T-helper 1 cell treated with Interleukin-12 subunit alpha and Interleukin-12 subunit beta and Interleukin-4 antibody, amounts not matched to agents 30 μg/mL and 1 μg/mL, for 36 hours (primary cell): ENCODE results near the gene SNRNP200.
A peak's percentile ranks its signal among the peaks of the same experiment; 100 is the strongest.
"Not testable (repeated sequence)": the region's sequence is repeated elsewhere in the genome, so short reads cannot be mapped to it uniquely, and the experiment has no call there.

Experiments
- H3K27ac Mint-ChIP-seq: one replicate; pipeline ENCODE4 v1.8.0; 2021; ENCODE audit warnings: mild to moderate bottlenecking, mixed read lengths
- H3K27me3 Mint-ChIP-seq: one replicate; pipeline ENCODE4 v1.8.0; 2021; ENCODE audit warnings: low read depth, mixed read lengths
- H3K36me3 Mint-ChIP-seq: one replicate; pipeline ENCODE4 v1.8.0; 2021; ENCODE audit warnings: low read depth, mixed read lengths
- H3K4me1 Mint-ChIP-seq: one replicate; pipeline ENCODE4 v1.8.0; 2021; ENCODE audit warnings: low read depth, mixed read lengths
- H3K4me3 Mint-ChIP-seq: one replicate; pipeline ENCODE4 v1.8.0; 2021; ENCODE audit warnings: mild to moderate bottlenecking, moderate library complexity, mixed read lengths
- H3K9me3 Mint-ChIP-seq: one replicate; pipeline ENCODE4 v1.8.0; 2021; ENCODE audit warnings: mixed read lengths

SNRNP200 gene

DNA sequence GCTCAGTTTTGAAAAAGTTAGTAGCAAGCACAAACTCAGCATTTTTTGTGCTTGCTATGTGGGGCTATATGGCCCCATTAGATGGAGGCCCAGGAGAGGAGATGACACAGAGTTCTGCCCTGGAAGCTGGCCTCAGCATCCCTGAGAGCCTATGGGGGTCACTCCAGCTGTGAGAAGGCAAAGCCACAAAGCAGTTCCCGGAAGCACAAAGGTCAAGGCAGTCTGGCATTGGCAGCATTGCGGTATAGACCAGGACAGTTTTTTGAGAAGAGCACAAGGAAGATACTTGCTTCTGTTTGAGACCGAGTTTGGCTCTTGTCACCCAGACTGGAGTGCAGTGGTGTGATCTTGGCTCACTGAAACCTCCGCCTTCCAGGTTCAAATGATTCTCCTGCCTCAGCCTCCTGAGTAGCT is 12.2 kb upstream of the SNRNP200 start:
- H3K27ac Mint-ChIP-seq = peak overlapping the region; percentile 76
- no peaks in the 10 kb centered on the region for H3K9me3 Mint-ChIP-seq
- no peaks in the 10 kb centered on the region for H3K27me3 Mint-ChIP-seq
- peaks cover 51% of the 10 kb centered on the region for H3K4me1 Mint-ChIP-seq
- H3K36me3 Mint-ChIP-seq = peaks cover 25% of the 10 kb centered on the region
- H3K4me3 Mint-ChIP-seq = peak overlapping the region; percentile 62

DNA sequence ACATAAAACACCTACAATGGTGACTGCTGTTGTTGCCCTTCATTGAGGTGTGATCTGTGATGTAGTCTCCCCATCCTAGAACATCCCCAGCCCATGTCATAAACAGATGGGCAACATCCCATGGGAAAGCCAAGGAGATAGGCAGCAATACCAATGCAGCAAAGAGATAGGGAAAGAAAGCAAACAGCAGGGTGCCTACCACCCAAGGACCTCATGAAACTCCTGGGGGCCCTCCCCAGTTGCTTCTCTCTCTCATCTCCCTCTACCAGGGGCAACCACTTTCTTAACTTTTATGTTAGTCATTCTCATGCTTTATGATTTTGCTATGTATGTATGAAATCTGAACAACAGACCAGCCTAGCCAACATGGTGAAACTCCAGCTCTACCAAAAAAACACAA is 11.7 kb upstream of the SNRNP200 start:
- Mint-ChIP-seq H3K4me3 (peak overlapping the region; percentile 1), H3K27me3 (no peaks in the 10 kb centered on the region), H3K36me3 (peaks cover 30% of the 10 kb centered on the region), H3K9me3 (no peaks in the 10 kb centered on the region), H3K27ac (peak overlapping the region; percentile 93), H3K4me1 (peaks cover 52% of the 10 kb centered on the region)

DNA sequence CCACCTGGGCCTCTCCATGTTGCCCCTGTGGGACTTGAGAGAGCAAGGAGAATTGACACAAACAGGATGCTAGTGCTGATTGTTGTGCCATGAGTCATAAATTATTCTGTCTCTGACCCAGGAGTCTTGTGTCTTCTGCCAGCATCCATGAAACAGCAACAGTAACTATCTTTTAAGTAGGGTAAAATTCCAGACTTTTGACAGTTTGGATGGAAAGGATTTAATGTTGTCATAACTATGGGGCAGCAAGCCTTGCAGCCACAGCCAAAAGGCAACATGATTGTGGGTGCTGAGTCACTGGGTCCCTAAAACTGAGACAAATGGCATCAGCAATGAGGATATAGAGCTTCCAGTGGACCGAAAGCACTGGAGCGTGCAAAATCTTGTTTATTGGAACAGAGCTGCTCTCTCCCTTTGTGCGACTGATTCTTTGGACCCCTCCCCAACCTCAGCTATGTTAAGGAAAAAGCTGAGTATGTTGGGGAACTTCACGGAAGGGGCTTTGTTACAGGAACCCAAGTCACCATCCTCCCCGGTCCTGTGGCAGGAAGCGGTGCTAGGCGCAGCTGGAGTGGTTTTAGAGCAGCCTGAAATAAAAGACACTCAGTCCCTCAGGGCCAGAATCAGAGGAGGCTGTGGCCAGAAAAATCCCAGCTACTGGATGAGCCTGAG is 10.2 kb upstream of the SNRNP200 start:
- Mint-ChIP-seq H3K4me1 (peaks cover 52% of the 10 kb centered on the region), H3K27ac (peak overlapping the region; percentile 93), H3K4me3 (peak overlapping the region; percentile 65), H3K9me3 (no peaks in the 10 kb centered on the region), H3K36me3 (peaks cover 32% of the 10 kb centered on the region), H3K27me3 (no peaks in the 10 kb centered on the region)

DNA sequence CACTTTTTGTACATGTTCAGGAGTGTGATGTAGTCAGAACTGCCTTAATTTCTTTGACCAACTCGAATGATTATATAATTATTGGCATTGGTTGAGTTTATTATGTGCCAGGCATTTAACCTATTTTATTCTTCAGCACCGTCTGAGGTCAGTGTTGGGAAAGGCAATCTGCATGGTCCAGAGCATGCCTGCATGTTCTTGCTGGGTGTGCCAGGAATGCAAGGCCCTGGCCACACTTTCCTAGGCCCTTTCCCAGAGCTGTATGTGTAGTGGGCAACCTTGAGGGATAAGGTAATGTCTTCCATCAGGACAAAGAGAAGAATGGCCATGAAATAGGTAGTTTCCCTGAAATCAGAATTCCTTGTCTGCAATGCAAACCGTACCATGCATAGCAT is 9.7 kb upstream of the SNRNP200 start:
- Mint-ChIP-seq H3K4me3 (peak overlapping the region; percentile 65), H3K27me3 (no peaks in the 10 kb centered on the region), H3K4me1 (peaks cover 51% of the 10 kb centered on the region), H3K36me3 (peaks cover 32% of the 10 kb centered on the region), H3K27ac (peak overlapping the region; percentile 93), H3K9me3 (no peaks in the 10 kb centered on the region)

DNA sequence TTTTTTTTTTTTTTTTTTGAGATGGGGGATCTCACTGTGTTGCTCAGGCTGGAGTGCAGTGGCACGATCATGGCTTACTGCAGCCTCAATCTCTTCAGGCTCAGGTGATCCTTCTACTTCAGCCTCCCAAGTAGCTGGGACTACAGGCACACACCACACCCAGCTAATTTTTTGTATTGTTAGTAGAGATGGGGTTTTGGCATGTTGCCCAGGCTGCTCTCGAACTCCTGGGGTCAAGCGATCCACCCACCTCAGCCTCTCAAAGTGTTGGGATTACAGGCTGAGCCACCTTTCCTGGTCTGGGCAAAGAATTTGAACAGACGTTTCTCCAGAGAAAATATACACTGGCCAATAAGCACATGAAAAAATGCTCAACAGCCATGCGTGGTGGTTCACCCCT is 2.9 kb upstream of the SNRNP200 start:
- Mint-ChIP-seq H3K4me3 (no peak overlapping the region), H3K27ac (no peak overlapping the region), H3K27me3 (no peaks in the 10 kb centered on the region), H3K4me1 (peaks cover 43% of the 10 kb centered on the region), H3K9me3 (no peaks in the 10 kb centered on the region), H3K36me3 (peaks cover 39% of the 10 kb centered on the region)

DNA sequence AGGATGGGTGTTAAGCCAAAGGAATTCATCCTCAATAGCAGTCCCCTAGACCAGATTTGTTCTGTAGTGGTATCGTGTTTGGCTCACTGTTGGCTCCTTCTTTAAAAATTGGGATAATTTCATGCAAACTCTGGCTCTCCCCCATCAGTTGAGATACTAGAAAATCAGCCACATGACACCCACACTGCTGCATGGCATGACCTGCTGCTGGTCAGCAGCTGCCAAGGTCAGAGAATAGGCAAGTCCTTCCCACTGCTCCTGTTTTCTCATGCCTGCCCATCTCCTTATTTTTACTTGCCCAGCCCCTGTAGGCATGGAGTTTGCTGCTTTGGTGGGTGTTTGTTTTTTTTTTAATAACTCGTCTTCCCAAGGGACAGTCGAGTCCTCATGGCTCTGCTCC is 1.0 kb upstream of the SNRNP200 start:
- Mint-ChIP-seq H3K27me3 (no peaks in the 10 kb centered on the region), H3K9me3 (no peaks in the 10 kb centered on the region)

DNA sequence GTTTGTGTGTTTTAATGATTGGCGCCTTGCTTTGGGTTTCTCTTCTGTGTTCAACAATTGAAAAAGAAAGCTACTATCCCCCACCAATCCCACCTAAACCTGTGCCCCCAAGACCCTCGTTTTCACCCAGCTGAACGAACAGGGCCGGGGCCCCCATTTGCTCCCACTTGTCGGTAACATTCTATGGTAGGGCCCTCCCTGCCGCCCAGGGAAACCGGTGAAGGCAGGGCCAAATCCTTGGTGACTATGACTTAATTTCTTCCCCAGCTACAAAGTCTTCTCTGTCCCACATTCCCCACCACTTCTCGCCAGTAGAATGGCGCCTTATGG is 598 bp upstream of the SNRNP200 start:
- Mint-ChIP-seq H3K36me3 (peaks cover 51% of the 10 kb centered on the region), H3K4me3 (peak overlapping the region; percentile 99), H3K27me3 (no peaks in the 10 kb centered on the region), H3K9me3 (no peaks in the 10 kb centered on the region), H3K27ac (peak overlapping the region; percentile 97), H3K4me1 (peaks cover 50% of the 10 kb centered on the region)

More for the DNA sequence above, 1.0 kb upstream of the SNRNP200 start:
- peaks cover 46% of the 10 kb centered on the region for H3K4me1 Mint-ChIP-seq
- peak overlapping the region; percentile 99 for H3K4me3 Mint-ChIP-seq
- peaks cover 47% of the 10 kb centered on the region for H3K36me3 Mint-ChIP-seq
- peak overlapping the region; percentile 97 for H3K27ac Mint-ChIP-seq

DNA sequence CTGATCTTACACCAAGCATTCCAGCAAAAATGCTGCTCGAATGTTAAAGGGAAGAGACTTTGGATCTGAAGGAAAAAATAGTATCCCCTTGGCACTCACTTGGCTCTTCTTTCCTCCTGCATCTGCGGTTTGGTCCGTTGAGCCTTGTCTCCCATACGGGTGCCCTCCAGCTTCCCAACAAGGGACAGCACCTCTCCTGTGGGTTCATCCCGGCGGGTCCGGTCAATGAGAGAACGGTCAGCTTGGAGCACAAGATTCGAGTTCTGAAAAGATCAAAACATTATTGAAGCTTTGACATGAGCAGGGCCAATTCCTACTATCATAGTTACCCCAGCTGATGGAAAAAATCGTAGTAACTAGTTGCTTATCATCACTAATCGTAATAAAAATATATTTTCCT is 740 bp downstream of the SNRNP200 start:
- H3K4me3 Mint-ChIP-seq = peak overlapping the region; percentile 99
- peaks cover 56% of the 10 kb centered on the region for H3K36me3 Mint-ChIP-seq
- peaks cover 49% of the 10 kb centered on the region for H3K4me1 Mint-ChIP-seq
- H3K27me3 Mint-ChIP-seq = no peaks in the 10 kb centered on the region
- peak overlapping the region; percentile 97 for H3K27ac Mint-ChIP-seq
- H3K9me3 Mint-ChIP-seq = no peaks in the 10 kb centered on the region

DNA sequence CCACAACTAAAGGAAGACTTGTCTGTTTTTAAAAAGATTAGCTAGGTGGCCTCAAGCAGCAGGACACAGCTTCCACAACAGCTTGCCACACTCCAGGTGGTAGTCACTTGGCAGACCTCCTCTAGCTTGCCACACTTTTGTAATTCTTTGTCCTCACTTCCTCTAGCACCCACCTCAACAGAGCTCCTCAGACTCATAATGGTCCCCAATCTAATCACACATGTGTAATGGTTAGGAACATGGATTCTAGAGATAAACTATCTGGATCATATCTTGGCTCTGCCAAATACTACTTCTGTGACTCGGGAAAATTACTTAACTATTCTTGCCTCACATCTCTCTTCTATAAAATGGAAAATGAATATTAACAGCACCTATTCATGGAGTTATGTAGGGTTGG is 3.5 kb downstream of the SNRNP200 start:
- no peaks in the 10 kb centered on the region for H3K9me3 Mint-ChIP-seq
- no peaks in the 10 kb centered on the region for H3K27me3 Mint-ChIP-seq
- peaks cover 77% of the 10 kb centered on the region for H3K36me3 Mint-ChIP-seq
- no peak overlapping the region for H3K4me3 Mint-ChIP-seq
- H3K4me1 Mint-ChIP-seq = peaks cover 54% of the 10 kb centered on the region
- no peak overlapping the region for H3K27ac Mint-ChIP-seq

DNA sequence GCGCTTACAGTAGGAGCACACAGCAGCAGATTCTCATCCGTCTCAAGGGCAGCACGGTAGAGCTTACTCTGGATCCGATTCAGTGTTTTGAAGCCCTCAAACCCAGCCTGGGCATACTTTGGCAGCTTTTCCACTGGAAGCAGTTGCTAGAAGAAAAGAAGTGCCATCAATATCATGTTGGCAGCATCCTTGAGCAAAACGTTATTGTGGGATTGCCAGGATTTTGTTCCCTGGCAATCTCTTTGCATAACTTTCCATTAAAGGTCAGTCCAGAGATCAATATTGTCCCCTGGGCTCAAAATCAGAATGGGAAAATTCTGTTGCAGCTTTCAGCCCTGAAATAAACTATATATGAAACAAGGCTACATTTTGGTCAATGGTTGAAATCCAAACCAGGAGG is 8.4 kb downstream of the SNRNP200 start:
- Mint-ChIP-seq H3K4me1 (peaks cover 20% of the 10 kb centered on the region), H3K27ac (no peak overlapping the region), H3K4me3 (no peak overlapping the region), H3K9me3 (no peaks in the 10 kb centered on the region), H3K27me3 (no peaks in the 10 kb centered on the region), H3K36me3 (peaks cover 73% of the 10 kb centered on the region)

DNA sequence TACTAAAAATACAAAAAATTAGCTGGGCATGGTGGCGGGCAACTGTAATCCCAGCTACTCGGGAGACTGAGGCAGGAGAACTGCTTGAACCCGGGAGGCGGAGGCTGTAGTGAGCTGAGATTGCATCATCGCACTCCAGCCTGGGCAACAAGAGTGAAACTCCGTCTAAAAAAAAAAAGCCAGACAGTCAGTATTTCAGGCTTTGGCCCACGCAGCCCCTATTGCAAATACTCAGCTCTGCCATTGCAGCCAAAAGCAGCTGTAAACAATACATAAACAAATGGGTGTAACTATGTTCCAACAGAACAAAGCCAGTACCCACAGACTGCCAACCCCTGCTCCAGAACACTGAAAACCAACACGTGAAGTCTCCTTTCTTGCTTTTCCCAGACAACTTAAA is 11.1 kb downstream of the SNRNP200 start:
- H3K4me1 Mint-ChIP-seq, H3K9me3 Mint-ChIP-seq, H3K4me3 Mint-ChIP-seq, H3K27me3 Mint-ChIP-seq, H3K27ac Mint-ChIP-seq: not testable (repeated sequence)
- peaks cover 68% of the 10 kb centered on the region for H3K36me3 Mint-ChIP-seq

DNA sequence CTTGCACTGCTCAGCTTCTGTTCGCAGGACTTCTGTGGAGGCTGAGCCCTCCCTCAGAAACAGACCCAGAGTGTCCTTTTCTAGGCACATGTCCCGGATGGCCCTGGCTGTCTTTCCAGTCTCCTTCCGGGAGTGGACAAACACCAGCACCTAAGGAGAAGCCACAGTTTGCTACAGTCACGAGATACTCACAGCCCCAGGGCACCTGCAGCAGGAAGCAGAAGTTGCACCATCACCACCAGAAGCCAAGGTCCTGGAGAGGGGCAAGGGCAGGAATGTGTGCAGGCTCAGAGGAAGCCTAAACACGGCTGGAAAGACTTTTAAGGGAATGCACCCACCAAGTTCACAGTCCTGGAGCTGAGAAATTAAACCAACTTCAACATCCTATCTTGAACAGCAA is 13.6 kb downstream of the SNRNP200 start:
- Mint-ChIP-seq H3K4me1 (no peaks in the 10 kb centered on the region), H3K9me3 (no peaks in the 10 kb centered on the region), H3K27me3 (no peaks in the 10 kb centered on the region), H3K4me3 (no peak overlapping the region), H3K27ac (no peak overlapping the region), H3K36me3 (peaks cover 67% of the 10 kb centered on the region)

DNA sequence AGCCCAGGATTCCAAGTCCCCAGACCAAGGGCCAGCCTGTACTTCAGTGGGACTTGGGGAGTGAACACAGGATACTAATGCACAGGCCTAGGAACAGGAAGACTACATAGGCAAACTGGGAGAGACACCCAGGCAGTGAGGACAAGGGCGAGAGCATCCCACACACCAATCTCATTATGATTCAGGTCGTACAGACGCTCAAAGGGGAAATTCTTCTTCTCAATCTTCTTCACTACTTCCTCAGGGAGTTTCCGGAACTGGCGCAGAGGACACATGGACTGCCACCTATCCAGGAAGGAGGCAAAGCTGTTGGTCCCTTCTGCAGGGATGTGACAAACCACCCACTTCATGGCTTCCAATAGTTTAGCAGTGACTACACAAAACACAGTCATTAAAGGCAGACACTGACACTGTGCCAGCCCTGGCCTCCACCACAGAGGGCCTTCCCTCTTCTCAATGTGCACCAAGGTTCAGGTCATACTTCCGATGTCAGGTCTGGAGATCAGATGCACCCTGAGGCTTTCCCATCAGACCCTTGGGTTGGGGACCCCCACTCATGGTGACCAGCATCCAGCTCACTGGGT is 18.0 kb downstream of the SNRNP200 start:
- no peaks in the 10 kb centered on the region for H3K9me3 Mint-ChIP-seq
- no peaks in the 10 kb centered on the region for H3K27me3 Mint-ChIP-seq
- no peaks in the 10 kb centered on the region for H3K4me1 Mint-ChIP-seq
- no peak overlapping the region for H3K4me3 Mint-ChIP-seq
- no peak overlapping the region for H3K27ac Mint-ChIP-seq
- peaks cover 67% of the 10 kb centered on the region for H3K36me3 Mint-ChIP-seq

DNA sequence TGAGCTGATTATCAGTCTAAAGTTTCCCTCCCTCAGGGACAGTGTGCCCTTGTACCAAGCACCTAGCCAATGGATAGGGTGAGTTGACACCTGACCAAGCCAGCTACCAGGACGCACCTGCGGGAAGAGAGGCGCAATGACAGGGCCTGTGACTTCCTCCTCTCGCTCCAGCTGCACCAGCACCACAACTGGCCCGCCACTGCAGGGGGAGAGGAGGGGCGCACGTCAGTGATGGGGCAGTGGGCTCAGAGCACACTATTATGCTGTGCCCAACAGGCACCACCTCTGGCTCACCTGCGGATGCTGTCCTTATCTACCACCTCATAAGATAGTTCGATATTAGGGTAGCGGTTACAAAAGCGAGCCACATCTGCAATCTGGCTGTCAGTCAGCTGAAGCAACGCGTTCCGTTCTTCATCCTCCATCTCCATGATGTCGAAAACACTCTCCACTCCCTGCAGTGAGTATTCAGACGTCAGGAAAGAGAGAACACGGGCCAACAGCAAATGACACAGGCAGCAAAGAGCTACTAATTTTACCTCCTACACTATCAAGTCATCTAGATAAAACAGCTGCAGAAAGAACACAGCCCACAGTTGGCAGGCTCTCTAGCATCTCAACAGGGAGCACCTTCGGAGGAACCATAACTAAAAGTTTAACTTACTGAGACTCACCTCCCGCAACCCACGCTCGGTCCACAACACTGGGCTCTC is 28.4 kb downstream of the SNRNP200 start:
- Mint-ChIP-seq H3K27me3 (no peaks in the 10 kb centered on the region), H3K36me3 (peaks cover 58% of the 10 kb centered on the region), H3K27ac (no peak overlapping the region), H3K4me1 (peaks cover 4% of the 10 kb centered on the region), H3K9me3 (no peaks in the 10 kb centered on the region), H3K4me3 (no peak overlapping the region)

DNA sequence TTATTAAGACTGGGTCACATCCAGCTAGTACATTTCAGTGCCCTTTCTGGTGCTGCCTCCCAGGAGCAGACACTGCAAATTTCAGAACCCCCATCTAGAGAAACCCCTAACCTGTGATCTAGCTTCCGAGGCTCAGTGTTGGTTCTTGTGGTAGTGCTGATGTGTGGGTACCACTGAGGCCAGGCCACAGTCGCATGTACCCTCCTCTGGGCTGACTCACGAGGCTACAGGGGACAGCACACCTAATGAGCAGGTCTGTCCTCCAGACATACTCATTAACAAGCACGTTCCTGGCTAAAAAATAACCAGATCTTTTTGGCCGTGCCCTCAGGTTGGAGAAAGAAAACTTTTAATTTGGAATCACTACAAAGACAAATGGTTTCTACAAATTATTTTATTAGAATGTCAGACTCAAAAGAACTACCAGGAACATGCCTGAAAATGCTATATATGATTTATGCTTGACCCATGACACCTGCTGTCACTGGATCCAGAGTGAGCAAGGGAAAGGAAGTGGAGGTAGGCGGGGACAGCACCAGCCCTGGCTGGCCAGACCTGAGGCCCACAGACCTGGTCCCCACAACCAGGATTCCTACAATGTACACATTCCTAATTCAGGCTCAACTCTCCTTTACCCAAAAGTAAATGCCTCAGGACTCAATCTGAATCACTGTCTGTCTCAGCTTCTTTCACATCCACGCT is 30.8 kb downstream of the SNRNP200 start:
- Mint-ChIP-seq H3K4me3 (no peak overlapping the region), H3K27me3 (no peaks in the 10 kb centered on the region), H3K4me1 (peaks cover 4% of the 10 kb centered on the region), H3K27ac (no peak overlapping the region), H3K9me3 (no peaks in the 10 kb centered on the region), H3K36me3 (peaks cover 62% of the 10 kb centered on the region)
